ENCODE results near the gene BCL2L13.

The BCL2L13 gene

GRCh38 chr22:17774926-17775685, 136.5 kb downstream of the BCL2L13 start:
- TF ChIP-seq SPI1 (IDR thresholded peaks at IDR 0.05; ENCODE audit: borderline replicate concordance, low read depth) (no peak), GABPA (IDR thresholded peaks at IDR 0.05; ENCODE audit: low read depth) (no peak), REST (IDR thresholded peaks at IDR 0.05; ENCODE audit: insufficient replicate concordance, low read depth) (no peak), CTCF (IDR thresholded peaks at IDR 0.05; ENCODE audit: insufficient read depth, low read length) (no peak), POLR2AphosphoS5 (IDR thresholded peaks at IDR 0.05; ENCODE audit: low read depth) (no peak)
- no peak for DNase-seq (ENCODE audit: low read depth in 1 of 2, low spot score in 1 of 2)
- no peak overlapping the region for H3K4me3 ChIP-seq (replicated peaks; ENCODE audit: insufficient read depth, low read length)
- no peaks in the 10 kb centered on the region for H3K27me3 ChIP-seq (ENCODE audit: insufficient read depth, poor library complexity, severe bottlenecking)
- H3K27ac ChIP-seq (replicated peaks), result no peak overlapping the region

GRCh38 chr22:17775781-17776465, 137.4 kb downstream of the BCL2L13 start:
- H3K4me3 ChIP-seq (replicated peaks; ENCODE audit: insufficient read depth, low read length), result no peak overlapping the region
- no peak overlapping the region for H3K27ac ChIP-seq (replicated peaks)
- TF ChIP-seq SPI1 (IDR thresholded peaks at IDR 0.05; ENCODE audit: borderline replicate concordance, low read depth) (no peak), CTCF (IDR thresholded peaks at IDR 0.05; ENCODE audit: insufficient read depth, low read length) (no peak), GABPA (IDR thresholded peaks at IDR 0.05; ENCODE audit: low read depth) (no peak), POLR2AphosphoS5 (IDR thresholded peaks at IDR 0.05; ENCODE audit: low read depth) (no peak), REST (IDR thresholded peaks at IDR 0.05; ENCODE audit: insufficient replicate concordance, low read depth) (no peak)
- no peak for DNase-seq (ENCODE audit: low read depth in 1 of 2, low spot score in 1 of 2)
- H3K27me3 ChIP-seq (ENCODE audit: insufficient read depth, poor library complexity, severe bottlenecking), result no peaks in the 10 kb centered on the region

GRCh38 chr22:17777005-17777716, 138.6 kb downstream of the BCL2L13 start:
- peak overlapping the region; percentile 38 for H3K4me3 ChIP-seq (replicated peaks; ENCODE audit: insufficient read depth, low read length)
- peak in 1 of 2 experiments; percentile 85 for DNase-seq (ENCODE audit: low read depth in 1 of 2, low spot score in 1 of 2)
- TF ChIP-seq CTCF (IDR thresholded peaks at IDR 0.05; ENCODE audit: insufficient read depth, low read length) (no peak), GABPA (IDR thresholded peaks at IDR 0.05; ENCODE audit: low read depth) (peak; percentile 70), SPI1 (IDR thresholded peaks at IDR 0.05; ENCODE audit: borderline replicate concordance, low read depth) (peak; percentile 65; the same call in 1 of the 2 replicates), REST (IDR thresholded peaks at IDR 0.05; ENCODE audit: insufficient replicate concordance, low read depth) (peak; percentile 37), POLR2AphosphoS5 (IDR thresholded peaks at IDR 0.05; ENCODE audit: low read depth) (peak; percentile 62)
- peak overlapping the region; percentile 91 for H3K27ac ChIP-seq (replicated peaks)
- H3K27me3 ChIP-seq (ENCODE audit: insufficient read depth, poor library complexity, severe bottlenecking), result no peaks in the 10 kb centered on the region
